Measurements from ENCODE around the gene KMT2A.

GRCh38 chr11:118415062-118415738 lies 21.1 kb upstream of the KMT2A start:
- TF ChIP-seq, protein P1, sequence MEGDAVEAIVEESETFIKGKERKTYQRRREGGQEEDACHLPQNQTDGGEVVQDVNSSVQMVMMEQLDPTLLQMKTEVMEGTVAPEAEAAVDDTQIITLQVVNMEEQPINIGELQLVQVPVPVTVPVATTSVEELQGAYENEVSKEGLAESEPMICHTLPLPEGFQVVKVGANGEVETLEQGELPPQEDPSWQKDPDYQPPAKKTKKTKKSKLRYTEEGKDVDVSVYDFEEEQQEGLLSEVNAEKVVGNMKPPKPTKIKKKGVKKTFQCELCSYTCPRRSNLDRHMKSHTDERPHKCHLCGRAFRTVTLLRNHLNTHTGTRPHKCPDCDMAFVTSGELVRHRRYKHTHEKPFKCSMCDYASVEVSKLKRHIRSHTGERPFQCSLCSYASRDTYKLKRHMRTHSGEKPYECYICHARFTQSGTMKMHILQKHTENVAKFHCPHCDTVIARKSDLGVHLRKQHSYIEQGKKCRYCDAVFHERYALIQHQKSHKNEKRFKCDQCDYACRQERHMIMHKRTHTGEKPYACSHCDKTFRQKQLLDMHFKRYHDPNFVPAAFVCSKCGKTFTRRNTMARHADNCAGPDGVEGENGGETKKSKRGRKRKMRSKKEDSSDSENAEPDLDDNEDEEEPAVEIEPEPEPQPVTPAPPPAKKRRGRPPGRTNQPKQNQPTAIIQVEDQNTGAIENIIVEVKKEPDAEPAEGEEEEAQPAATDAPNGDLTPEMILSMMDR (conservative IDR thresholded peaks at IDR 0.05; ENCODE audit: low read depth in 2 of 2), result no peak
- TF ChIP-seq EZH2 (IDR thresholded peaks at IDR 0.05; ENCODE audit: low read depth, unreplicated experiment) (no peak), EZH2phosphoT487 (IDR thresholded peaks at IDR 0.05; ENCODE audit: unreplicated experiment) (no peak), STAT1 (IDR thresholded peaks at IDR 0.05; ENCODE audit: unreplicated experiment) (no peak), REST (IDR thresholded peaks at IDR 0.05; ENCODE audit: unreplicated experiment) (no peak), POLR2AphosphoS5 (IDR thresholded peaks at IDR 0.05; ENCODE audit: low read depth) (no peak), ZNF462 (CRISPR knock-in tag; IDR thresholded peaks at IDR 0.05) (no peak), JUNB (IDR thresholded peaks at IDR 0.05; ENCODE audit: unreplicated experiment) (no peak)
- TF ChIP-seq, protein P2, sequence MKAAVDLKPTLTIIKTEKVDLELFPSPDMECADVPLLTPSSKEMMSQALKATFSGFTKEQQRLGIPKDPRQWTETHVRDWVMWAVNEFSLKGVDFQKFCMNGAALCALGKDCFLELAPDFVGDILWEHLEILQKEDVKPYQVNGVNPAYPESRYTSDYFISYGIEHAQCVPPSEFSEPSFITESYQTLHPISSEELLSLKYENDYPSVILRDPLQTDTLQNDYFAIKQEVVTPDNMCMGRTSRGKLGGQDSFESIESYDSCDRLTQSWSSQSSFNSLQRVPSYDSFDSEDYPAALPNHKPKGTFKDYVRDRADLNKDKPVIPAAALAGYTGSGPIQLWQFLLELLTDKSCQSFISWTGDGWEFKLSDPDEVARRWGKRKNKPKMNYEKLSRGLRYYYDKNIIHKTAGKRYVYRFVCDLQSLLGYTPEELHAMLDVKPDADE (IDR thresholded peaks at IDR 0.05), result no peak
